Bronchial epithelial cell (primary cell): ENCODE results near the gene UAP1L1. TPM values are rescaled to one million over a fixed set of nuclear protein-coding genes. Genes with fewer than 3 reads are reported as not detected.

Source experiments
- DNase-seq: peaks from one replicate; pipeline ENCODE4 v3.0.0-alpha.2; 2010; ENCODE audit warnings: low read depth
- FAIRE-seq: peaks from 2 replicates; lab custom pipeline; 2011; peaks lifted over from hg19 to GRCh38; lab: Jason Lieb, UNC
- H3K27me3 ChIP-seq: 2 replicates; pipeline ENCODE4 v1.5.1; 2011; ENCODE audit warnings: low read length; ENCODE audit not compliant: control insufficient read depth, insufficient read depth
- H3K36me3 ChIP-seq: 2 replicates; pipeline ENCODE4 v1.5.1; 2011; ENCODE audit warnings: low read length; ENCODE audit not compliant: control insufficient read depth, insufficient read depth
- H3K4me3 ChIP-seq: 2 replicates; pipeline ENCODE4 v1.5.1; 2011; ENCODE audit warnings: mild to moderate bottlenecking, low read depth, low read length, control low read depth
- CTCF ChIP-seq: IDR thresholded peaks from 2 replicates; pipeline ENCODE4 v1.5.1; 2011; ENCODE audit warnings: mild to moderate bottlenecking, moderate library complexity, low read length, control low read depth, inconsistent platforms; ENCODE audit not compliant: insufficient read depth, severe bottlenecking
- total RNA-seq: library from RNA; depleted of rRNA; stranded (reverse); fragments of >200 nt; gene quantifications from 2 replicates; pipeline ENCODE4 v1.2.1, GENCODE V29; 2014

UAP1L1 gene
- total RNA-seq, 1 donor from 2014 or later, result 3.2 TPM

- no peak for TF ChIP-seq CTCF
- no peak overlapping the region for H3K4me3 ChIP-seq
- H3K36me3 ChIP-seq, result peaks cover 6% of the 10 kb centered on the region
- FAIRE-seq, result no peak
- H3K27me3 ChIP-seq, result no peaks in the 10 kb centered on the region
- no peak for DNase-seq
Measured at GRCh38 chr9:137080260-137081122, 3.2 kb downstream of the UAP1L1 start.

- Histone ChIP-seq H3K36me3 (peaks cover 6% of the 10 kb centered on the region), H3K27me3 (no peaks in the 10 kb centered on the region), H3K4me3 (no peak overlapping the region)
- FAIRE-seq (no peak), DNase-seq (no peak)
- TF ChIP-seq CTCF, result no peak
Measured at GRCh38 chr9:137082222-137082924, 5.1 kb downstream of the UAP1L1 start.

- TF ChIP-seq CTCF, result no peak
- Histone ChIP-seq H3K27me3 (no peaks in the 10 kb centered on the region), H3K36me3 (peaks cover 6% of the 10 kb centered on the region), H3K4me3 (no peak overlapping the region)
- no peak for FAIRE-seq
- DNase-seq, result no peak
Measured at GRCh38 chr9:137082925-137083290, 5.6 kb downstream of the UAP1L1 start.

GRCh38 chr9:137083394-137084004, 6.2 kb downstream of the UAP1L1 start:
- peak; percentile 83 for FAIRE-seq
- TF ChIP-seq CTCF, result no peak
- Histone ChIP-seq H3K36me3 (peaks cover 6% of the 10 kb centered on the region), H3K4me3 (no peak overlapping the region), H3K27me3 (no peaks in the 10 kb centered on the region)
- peak; percentile 97 for DNase-seq

- peaks cover 7% of the 10 kb centered on the region for H3K36me3 ChIP-seq
- no peak for FAIRE-seq
- no peaks in the 10 kb centered on the region for H3K27me3 ChIP-seq
- H3K4me3 ChIP-seq, result no peak overlapping the region
- peak; percentile 75 for DNase-seq
- TF ChIP-seq CTCF, result no peak
Measured at GRCh38 chr9:137084526-137084925, 7.2 kb downstream of the UAP1L1 start.
